Pancreas (tissue), 10 donors: Measurements from ENCODE around the gene MICAL3. TPM values are rescaled to one million over a fixed set of nuclear protein-coding genes. Genes with fewer than 3 reads are reported as not detected.
"Not testable (repeated sequence)": the region's sequence is repeated elsewhere in the genome, so short reads cannot be mapped to it uniquely, and the experiment has no call there.

Experiments used
- ATAC-seq, 4 donors: fragments of 200-7000 bp; cut with Tn5 transposase; one replicate each; pipeline versions ENCODE4 v1.8.0 to v1.9.1; 2020; ENCODE audit warnings: mild to moderate bottlenecking in 4 of 4, moderate library complexity in 4 of 4
- DNase-seq, 6 donors: peaks; one replicate each; pipeline ENCODE4 v3.0.0-alpha.2; 2020
- FAIRE-seq: peaks from 2 replicates; lab custom pipeline; 2012; peaks lifted over from hg19 to GRCh38; lab: Jason Lieb, UNC
- H3K27ac ChIP-seq, 4 donors: fragments of 200-600 bp; sonication (generic); 1 replicate in 3 of 4; 2 replicates in 1 of 4; pipeline versions ENCODE4 v1.5.0 to v1.8.0; 2020
- H3K27me3 ChIP-seq, 4 donors: fragments of 200-600 bp; one replicate each; pipeline ENCODE4 v1.8.0; 2021
- H3K36me3 ChIP-seq, 3 donors: fragments of 200-600 bp; sonication (generic) in 1 of 3; one replicate each; pipeline versions ENCODE4 v1.5.0 to v1.8.0; 2020 to 2021
- H3K4me1 ChIP-seq, 3 donors: fragments of 200-600 bp; one replicate each; pipeline ENCODE4 v1.8.0; 2021
- H3K4me3 ChIP-seq, 4 donors: fragments of 200-600 bp; sonication (generic) in 2 of 4; one replicate each; pipeline versions ENCODE4 v1.5.0 to v1.8.0; 2020 to 2021
- H3K9me3 ChIP-seq, 4 donors: fragments of 200-600 bp; one replicate each; pipeline ENCODE4 v1.8.0; 2021
- CTCF ChIP-seq, 4 donors: fragments of 200-600 bp; sonication (generic) in 3 of 4; IDR thresholded peaks; one replicate each; pipeline versions ENCODE4 v1.5.0 to v1.8.0; 2021; ENCODE audit warnings: antibody characterized with exemption in 4 of 4
- WGBS, 2 donors: extraction: QIAGEN DNeasy Blood & Tissue Kit; methylation state at CpG; one replicate each; pipeline ENCODE4 v1.1.7; 2013; 5-methylcytosine and 5-hydroxymethylcytosine counted together
- intact Hi-C, 3 donors: fragments of 100-400 bp; cut with DNase I; formaldehyde crosslinking; loops; one replicate each; pipeline versions ENCODE4 v1.11.1 to v1.14.2; 2022
- polyA plus RNA-seq, 2 donors: library from polyadenylated mRNA; stranded (reverse); fragments of 200-250 nt; gene quantifications; one replicate each; pipeline ENCODE4 v1.2.3, GENCODE V29; 2013
- total RNA-seq, 6 donors: library from RNA; stranded (reverse); fragmentation: NEBNext Ultra II Directional in 4 of 6; extraction: Animal tissue kit (Norgen Biotek cat#: 25700) in 4 of 6; gene quantifications; one replicate each; pipeline versions ENCODE4 v1.2.1 to v1.2.4, GENCODE V29; 2021 to 2023
- donor health status: healthy with polysubstance abuse.
- donor health status: DM: no; HTN: no; CAD: no; lungs with moderate emphysema.
- donor health status: DM: no; HTN: no; CAD: no.
- donor health status: control.
- donor health status: control.
- donor health status: Bipolar disorder and iron deficiency.
- donor health status: DM: yes; HTN: yes; CAD: no.
- donor health status: DM: no; HTN: no; CAD: no.
- donor health status: DM: no; HTN: no; CAD: no.
- donor health status: DM: yes; HTN: yes; CAD: no.

MICAL3 gene
- total and polyA plus RNA-seq, 8 donors, result 5.9 to 56.8 (median 25.5) TPM

DNA sequence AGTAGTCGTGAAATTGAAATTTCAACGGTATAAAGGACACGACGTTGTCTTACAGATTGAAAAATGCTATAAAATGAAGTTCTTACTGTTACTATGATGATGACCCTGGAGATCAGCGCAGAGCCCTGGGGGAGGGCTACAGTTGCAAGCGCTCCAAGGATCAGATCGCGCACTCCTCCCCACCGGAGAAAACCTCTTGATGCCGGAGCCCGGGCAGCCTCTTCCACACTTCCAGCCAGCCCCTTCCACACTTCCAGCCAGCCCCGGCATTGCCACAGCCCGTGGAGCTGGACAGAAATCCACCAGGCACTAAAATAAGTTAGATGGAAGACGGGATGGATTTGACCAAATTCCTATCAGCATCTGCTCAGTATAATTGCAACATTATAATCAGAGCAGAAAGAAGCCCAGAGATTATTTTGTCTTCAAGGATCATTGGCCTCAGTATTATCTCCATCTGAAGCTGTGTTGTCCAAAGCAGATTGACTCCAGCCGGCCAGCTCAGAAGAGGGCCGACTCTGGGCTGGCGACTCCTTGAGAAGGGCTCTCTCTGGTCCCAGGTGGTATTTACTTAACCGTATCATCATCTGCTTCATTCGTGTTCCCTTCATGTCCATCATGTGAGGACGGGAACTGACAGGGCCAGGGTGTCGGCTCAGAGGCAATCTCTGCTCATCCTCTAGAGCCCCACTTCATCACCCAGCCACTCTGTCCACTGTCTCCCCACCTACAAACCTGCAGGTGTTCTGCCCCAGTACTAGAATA, 777 bp upstream of the MICAL3 start:
- WGBS, 2 donors, result 34 to 35% methylated on average over 21 of the region's 21 CpGs
- H3K27me3 ChIP-seq, result no peaks in the 10 kb centered on the region
- H3K9me3 ChIP-seq, result no peaks in the 10 kb centered on the region
- TF ChIP-seq CTCF (IDR thresholded peaks at IDR 0.05), result no peak
- DNase-seq (no peak), FAIRE-seq (no peak), ATAC-seq (no peak)
- H3K36me3 ChIP-seq, result no peaks in the 10 kb centered on the region
- H3K4me1 ChIP-seq, result no peaks in the 10 kb centered on the region
- peak overlapping the region in 2 of 4 donors; percentile 70 to 86 for H3K4me3 ChIP-seq
- peak overlapping the region in 1 of 4 donors; percentile 28 for H3K27ac ChIP-seq
- intact Hi-C loops, result no loop called here

- DNase-seq, result peak; percentile 80 to 90 (median 82)
- Histone ChIP-seq H3K27ac (peak overlapping the region; percentile 44 to 75 (median 61)), H3K4me3 (peak overlapping the region; percentile 36 to 86 (median 57)), H3K9me3 (no peaks in the 10 kb centered on the region), H3K36me3 (no peaks in the 10 kb centered on the region), H3K4me1 (no peaks in the 10 kb centered on the region), H3K27me3 (no peaks in the 10 kb centered on the region)
- intact Hi-C loops, result no loop called here
- peak; percentile 93 to 96 (median 95) for ATAC-seq
- no peak for TF ChIP-seq CTCF (IDR thresholded peaks at IDR 0.05)
- 0% methylated on average over 44 to 47 of the region's 47 CpGs for WGBS, 2 donors
- FAIRE-seq, result no peak
Observed at GRCh38 chr22:18023509-18024275, 669 bp downstream of the MICAL3 start.

DNA sequence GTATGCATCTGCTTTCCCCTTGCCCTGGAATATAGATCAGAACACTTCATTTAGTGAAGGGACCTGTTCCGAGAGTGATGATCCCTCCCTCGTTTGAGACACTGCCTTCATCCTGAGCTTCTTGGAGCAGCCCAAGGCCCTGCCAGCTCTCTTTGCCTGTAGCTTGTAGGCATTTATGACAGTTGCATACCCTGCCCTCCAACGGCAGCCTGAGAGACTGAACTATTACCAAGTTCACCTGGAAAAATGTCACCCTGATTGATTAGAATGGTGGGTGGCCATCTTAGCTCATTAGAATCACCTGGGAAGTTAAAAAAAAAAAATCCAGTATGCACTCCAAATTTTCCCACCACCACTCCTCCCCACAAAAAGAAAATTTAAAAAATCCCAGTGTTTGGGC, 1.5 kb downstream of the MICAL3 start:
- DNase-seq (no peak), ATAC-seq (no peak), FAIRE-seq (no peak)
- WGBS, 2 donors, result 53% methylated on average over 3 of the region's 3 CpGs
- Histone ChIP-seq H3K4me1 (no peaks in the 10 kb centered on the region), H3K27me3 (no peaks in the 10 kb centered on the region), H3K9me3 (no peaks in the 10 kb centered on the region), H3K36me3 (no peaks in the 10 kb centered on the region), H3K27ac (peak overlapping the region in 1 of 4 donors; percentile 75), H3K4me3 (peak overlapping the region in 1 of 4 donors; percentile 86)
- TF ChIP-seq CTCF (IDR thresholded peaks at IDR 0.05), result no peak
- intact Hi-C loops, result no loop called here

DNA sequence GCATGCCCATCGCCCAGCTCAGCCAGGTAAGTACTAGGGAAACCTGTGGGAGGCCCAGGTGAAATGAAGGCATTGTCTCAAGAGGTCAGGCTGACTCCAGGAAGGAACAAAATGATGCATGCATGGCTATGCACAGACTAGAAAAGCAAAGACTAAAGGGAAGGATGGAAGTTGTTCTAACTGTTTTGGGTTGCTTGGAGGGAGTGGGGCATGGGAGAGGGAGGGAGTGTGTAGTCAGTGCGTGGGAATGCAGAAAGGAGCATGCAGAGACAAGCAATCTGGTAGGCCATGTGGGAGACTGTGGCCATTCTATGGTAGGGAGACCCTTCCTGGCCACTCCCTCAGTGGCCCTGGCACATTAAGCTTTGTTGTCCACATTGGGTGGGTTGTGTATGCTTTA, 2.9 kb downstream of the MICAL3 start:
- ATAC-seq (no peak), FAIRE-seq (no peak), DNase-seq (no peak)
- no peak for TF ChIP-seq CTCF (IDR thresholded peaks at IDR 0.05)
- 95 to 100% methylated on average over 2 of the region's 2 CpGs for WGBS, 2 donors
- Histone ChIP-seq H3K36me3 (no peaks in the 10 kb centered on the region), H3K4me1 (no peaks in the 10 kb centered on the region), H3K9me3 (no peaks in the 10 kb centered on the region), H3K4me3 (no peak overlapping the region), H3K27me3 (no peaks in the 10 kb centered on the region), H3K27ac (no peak overlapping the region)
- intact Hi-C loops, result no loop called here

GRCh38 chr22:18020743-18021142, 3.6 kb downstream of the MICAL3 start:
- H3K4me1 ChIP-seq, FAIRE-seq, DNase-seq, H3K4me3 ChIP-seq, H3K9me3 ChIP-seq, H3K36me3 ChIP-seq, H3K27ac ChIP-seq, H3K27me3 ChIP-seq, ATAC-seq, intact Hi-C loops: not testable (repeated sequence)
- 94 to 100% methylated on average over 2 of the region's 2 CpGs for WGBS, 2 donors
